GM19467 (cell line): ENCODE results near the gene PNRC2.
A peak's percentile ranks its signal among the peaks of the same experiment; 100 is the strongest.

Source experiments
- ATAC-seq: cut with Tn5 transposase; IDR thresholded peaks from one replicate; pipeline ENCODE4 v1.9.1; 2021; ENCODE audit warnings: mild to moderate bottlenecking, moderate library complexity; ENCODE audit not compliant: unreplicated experiment

Gene PNRC2, protein sequence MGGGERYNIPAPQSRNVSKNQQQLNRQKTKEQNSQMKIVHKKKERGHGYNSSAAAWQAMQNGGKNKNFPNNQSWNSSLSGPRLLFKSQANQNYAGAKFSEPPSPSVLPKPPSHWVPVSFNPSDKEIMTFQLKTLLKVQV

DNA sequence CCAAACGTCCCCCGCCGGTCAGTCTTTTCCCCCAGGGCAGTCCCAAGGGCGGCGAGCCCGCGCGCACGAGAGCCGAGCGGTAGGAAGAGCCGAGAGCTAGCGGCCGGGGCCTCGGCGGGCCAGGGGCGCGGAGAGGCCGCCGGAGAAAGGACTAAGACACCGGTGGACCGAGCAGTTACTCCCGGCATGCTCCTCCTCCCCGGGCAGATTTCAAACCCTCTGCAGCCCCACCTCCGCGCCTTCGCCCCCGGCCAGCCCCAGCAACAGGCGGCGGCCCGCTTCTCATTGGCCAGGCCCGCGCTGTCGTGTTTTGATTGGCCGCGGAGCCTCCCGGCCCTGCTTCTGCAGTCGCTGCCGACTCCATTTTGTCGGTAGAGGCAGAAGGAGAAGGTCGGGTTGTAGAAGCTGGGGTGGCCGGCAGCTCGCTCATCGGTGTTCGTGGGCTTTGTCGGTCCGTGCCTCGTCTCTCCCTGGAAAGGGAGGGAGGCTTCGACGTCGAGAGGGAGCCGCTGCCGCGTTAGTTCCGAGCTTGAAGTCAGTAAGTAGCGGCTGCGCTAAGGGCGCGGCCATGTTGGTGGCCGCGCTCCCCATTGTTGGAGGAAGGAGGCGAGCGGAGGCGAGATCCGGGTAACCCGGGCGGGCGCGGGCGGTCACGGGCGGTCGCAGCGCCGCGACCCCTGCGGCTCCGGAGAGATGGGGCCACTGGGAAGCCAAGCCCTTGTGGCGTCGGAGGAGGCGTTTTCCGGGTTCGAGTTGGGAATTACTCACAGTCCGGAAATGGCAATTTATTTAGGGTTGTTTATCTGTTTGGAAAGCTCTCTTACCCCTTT lies at the start of gene PNRC2:
Gene PNRC2, plus strand, starts transcription at position 368 of the 830 bp plus-strand sequence. CDS start 1,630 bp downstream, outside the sequence.
- ATAC-seq: peak; percentile 78

DNA sequence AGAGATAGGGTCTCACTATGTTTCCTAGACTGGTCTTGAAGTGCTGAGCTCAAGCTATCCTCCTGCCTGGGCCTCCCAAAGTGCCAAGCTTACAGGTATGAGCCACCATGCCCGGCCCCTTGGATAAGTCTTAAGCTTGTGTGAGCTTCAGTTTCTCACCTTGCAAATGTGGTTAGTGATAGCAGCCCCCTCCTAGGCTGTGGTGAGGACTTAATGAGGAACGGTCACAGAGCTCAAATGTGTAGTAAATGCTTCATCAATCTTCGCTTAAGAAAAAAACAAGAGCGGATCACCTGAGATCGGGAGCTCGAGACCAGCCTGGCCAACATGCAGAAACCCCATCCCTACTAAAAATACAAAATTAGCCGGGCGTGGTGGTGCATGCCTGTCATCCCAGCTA lies 49.5 kb upstream of the PNRC2 start:
- ATAC-seq: no peak

DNA sequence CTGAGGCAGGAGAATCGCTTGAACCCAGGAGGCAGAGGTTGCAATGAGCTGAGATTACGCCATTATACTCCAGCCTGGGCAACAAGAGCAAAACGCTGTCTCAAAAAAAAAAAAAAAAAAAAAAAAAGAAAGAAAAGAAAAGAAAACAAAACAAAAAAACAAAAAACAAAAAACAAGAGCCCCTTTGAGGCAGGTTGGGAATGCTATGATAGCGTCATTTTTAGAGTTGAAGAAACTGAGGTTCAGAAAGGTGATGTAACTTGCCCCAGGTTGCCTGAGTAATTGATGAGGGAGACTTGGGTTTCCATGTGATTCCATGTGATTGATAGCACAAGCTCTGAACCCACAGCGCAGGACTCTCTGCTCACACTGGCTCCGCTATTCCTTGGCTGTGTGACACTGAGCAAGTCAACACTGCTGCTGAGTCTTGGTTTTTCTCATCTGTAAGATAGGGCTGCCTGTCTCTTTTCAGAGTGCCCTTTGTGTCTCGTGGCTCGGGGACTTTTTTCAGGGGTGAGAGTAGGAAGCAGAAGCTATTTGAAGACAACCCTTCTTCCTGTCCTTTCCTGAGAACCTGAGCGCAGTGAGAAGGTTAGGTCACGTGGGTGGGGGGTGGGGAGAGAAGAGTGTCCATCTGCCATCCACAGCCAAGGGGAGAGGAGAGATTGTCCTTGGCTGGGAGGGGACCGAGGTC lies 48.9 kb upstream of the PNRC2 start:
- no peak for ATAC-seq

- ATAC-seq: no peak
Observed at GRCh38 chr1:23911921-23912320, 47.7 kb upstream of the PNRC2 start.

DNA sequence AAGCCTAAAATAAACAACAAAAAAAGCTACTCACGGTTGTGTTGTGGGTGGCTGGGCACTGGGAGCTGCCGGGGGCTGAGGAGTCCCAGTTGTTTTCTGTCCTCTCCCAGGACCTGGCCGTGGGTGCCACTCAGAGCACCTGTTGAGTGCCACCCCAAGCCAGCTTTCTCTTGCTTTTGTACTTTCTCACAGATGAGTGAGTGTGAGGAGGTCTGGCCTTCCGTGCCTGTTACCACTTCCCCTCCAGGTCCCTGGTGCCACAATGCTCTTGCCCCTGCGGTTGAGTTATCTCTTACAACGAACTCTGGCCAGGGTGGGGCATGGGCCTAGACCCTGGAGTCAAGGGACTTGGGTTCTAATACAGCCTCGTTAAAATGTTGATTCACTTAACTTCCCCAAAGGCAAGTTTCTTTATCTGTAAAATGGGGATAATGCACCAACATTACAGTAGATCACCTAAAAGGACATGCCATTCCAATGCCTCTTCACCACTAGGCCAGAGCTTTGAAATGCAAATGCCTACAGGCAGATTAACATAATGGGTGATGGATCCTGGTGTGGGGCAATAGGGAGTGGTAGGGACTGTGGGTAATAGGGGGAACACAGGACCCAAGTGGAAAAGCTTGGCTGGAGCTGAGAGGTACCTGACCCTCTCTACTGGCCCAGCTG lies 46.3 kb upstream of the PNRC2 start, which contains the start of gene CNR2:
Gene CNR2, minus strand, starts transcription at position 151 of the 669 bp plus-strand sequence. CDS start 37,745 bp downstream, outside the sequence.
- no peak for ATAC-seq

- ATAC-seq: no peak
Observed at GRCh38 chr1:23914921-23915320, 44.7 kb upstream of the PNRC2 start.

- no peak for ATAC-seq
Observed at GRCh38 chr1:23915466-23915865, 44.2 kb upstream of the PNRC2 start.

GRCh38 chr1:23916209-23917131 lies 43.2 kb upstream of the PNRC2 start:
- no peak for ATAC-seq

- ATAC-seq: no peak
Observed at GRCh38 chr1:23922321-23922943, 37.2 kb upstream of the PNRC2 start.

- ATAC-seq: no peak
Observed at GRCh38 chr1:23923592-23924499, 35.8 kb upstream of the PNRC2 start.

DNA sequence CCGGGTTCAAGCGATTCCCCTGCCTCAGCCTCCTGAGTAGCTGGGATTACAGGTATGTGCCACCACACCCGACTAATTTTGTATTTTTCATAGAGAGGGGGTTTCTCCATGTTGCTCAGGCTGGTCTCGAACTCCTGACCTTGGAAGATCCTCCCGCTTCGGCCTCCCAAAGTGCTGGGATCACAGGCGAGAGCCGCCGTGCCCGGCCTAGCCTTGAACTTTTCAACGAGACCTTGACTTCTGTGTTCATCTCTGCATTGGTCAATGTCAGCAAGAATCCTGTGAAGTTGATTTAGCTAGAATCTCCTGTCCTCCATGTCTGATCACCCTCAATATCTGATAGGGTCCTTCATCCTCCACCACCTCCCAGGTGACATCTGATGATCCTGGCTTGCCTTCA lies 35.0 kb upstream of the PNRC2 start:
- ATAC-seq: no peak

- ATAC-seq: no peak
Observed at GRCh38 chr1:23925279-23925678, 34.3 kb upstream of the PNRC2 start.

- ATAC-seq: no peak
Observed at GRCh38 chr1:23927097-23927496, 32.5 kb upstream of the PNRC2 start.

GRCh38 chr1:23928789-23929188 lies 30.8 kb upstream of the PNRC2 start:
- no peak for ATAC-seq

- ATAC-seq: no peak
Observed at GRCh38 chr1:23930270-23930669, 29.4 kb upstream of the PNRC2 start.

GRCh38 chr1:23930861-23931490 lies 28.7 kb upstream of the PNRC2 start:
- no peak for ATAC-seq

GRCh38 chr1:23931491-23931880 lies 28.1 kb upstream of the PNRC2 start:
- no peak for ATAC-seq

GRCh38 chr1:23936481-23937176 lies 23.0 kb upstream of the PNRC2 start:
- ATAC-seq: no peak
